ENCODE measurements around the gene COQ7.
A peak's percentile ranks its signal among the peaks of the same experiment; 100 is the strongest.

The COQ7 gene

GRCh38 chr16:19067349-19068236 lies at the start of gene COQ7:
Gene COQ7 (plus strand): TSS chr16:19067614. CDS start chr16:19067665, 51 bp downstream.
- H3K4me3 ChIP-seq (ENCODE audit: low read depth, low read length), result peak within 1 kb of the TSS; percentile 64
- TF ChIP-seq, protein P1, sequence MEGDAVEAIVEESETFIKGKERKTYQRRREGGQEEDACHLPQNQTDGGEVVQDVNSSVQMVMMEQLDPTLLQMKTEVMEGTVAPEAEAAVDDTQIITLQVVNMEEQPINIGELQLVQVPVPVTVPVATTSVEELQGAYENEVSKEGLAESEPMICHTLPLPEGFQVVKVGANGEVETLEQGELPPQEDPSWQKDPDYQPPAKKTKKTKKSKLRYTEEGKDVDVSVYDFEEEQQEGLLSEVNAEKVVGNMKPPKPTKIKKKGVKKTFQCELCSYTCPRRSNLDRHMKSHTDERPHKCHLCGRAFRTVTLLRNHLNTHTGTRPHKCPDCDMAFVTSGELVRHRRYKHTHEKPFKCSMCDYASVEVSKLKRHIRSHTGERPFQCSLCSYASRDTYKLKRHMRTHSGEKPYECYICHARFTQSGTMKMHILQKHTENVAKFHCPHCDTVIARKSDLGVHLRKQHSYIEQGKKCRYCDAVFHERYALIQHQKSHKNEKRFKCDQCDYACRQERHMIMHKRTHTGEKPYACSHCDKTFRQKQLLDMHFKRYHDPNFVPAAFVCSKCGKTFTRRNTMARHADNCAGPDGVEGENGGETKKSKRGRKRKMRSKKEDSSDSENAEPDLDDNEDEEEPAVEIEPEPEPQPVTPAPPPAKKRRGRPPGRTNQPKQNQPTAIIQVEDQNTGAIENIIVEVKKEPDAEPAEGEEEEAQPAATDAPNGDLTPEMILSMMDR (IDR thresholded peaks at IDR 0.05; ENCODE audit: borderline replicate concordance, insufficient read depth, low read depth, low read length), result no peak

DNA sequence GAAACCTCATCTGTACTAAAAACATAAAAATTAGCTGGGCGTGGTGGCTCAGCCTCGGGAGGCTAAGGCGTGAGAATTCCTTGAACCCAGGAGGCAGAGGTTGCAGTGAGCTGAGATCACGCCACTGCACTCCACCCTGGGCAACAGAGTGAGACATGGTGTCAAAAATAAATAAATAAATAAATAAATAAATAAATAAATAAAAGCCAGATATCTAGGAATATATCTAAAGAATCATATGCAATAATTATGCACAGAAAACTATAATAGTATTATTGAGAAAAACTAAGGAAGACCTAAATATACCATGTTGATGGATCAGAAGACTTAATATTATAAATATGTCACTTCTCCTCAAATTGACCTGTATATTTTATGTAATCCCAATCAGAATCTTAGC lies 46.7 kb upstream of the COQ7 start:
- H3K4me3 ChIP-seq (ENCODE audit: low read depth, low read length), result no peak overlapping the region
- TF ChIP-seq, protein P1 (IDR thresholded peaks at IDR 0.05; ENCODE audit: borderline replicate concordance, insufficient read depth, low read depth, low read length), result no peak

DNA sequence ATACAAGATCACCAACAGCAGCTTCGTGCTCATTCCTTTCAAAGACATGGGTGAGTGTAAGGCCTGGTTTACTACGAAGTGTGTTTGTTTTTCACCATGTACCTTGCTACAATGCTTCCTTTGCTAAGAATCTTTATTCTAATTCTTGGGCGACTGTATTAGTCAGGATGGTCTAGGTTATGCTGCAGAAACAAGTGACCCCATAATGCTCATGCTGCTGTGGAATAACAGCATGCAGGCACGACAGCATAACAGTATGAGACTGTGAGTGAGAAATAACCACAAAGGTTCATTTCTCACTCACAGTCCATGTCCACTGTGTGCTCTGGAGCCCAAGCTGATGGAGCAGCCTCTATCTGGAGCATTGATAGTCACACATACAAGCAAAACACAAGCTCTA lies 45.7 kb upstream of the COQ7 start:
- H3K4me3 ChIP-seq (ENCODE audit: low read depth, low read length), result no peak overlapping the region
- TF ChIP-seq, protein P1 (IDR thresholded peaks at IDR 0.05; ENCODE audit: borderline replicate concordance, insufficient read depth, low read depth, low read length), result no peak

GRCh38 chr16:19027416-19027815 lies 40.0 kb upstream of the COQ7 start:
- no peak overlapping the region for H3K4me3 ChIP-seq (ENCODE audit: low read depth, low read length)
- TF ChIP-seq, protein P1 (IDR thresholded peaks at IDR 0.05; ENCODE audit: borderline replicate concordance, insufficient read depth, low read depth, low read length), result no peak

- no peak overlapping the region for H3K4me3 ChIP-seq (ENCODE audit: low read depth, low read length)
- TF ChIP-seq, protein P1 (IDR thresholded peaks at IDR 0.05; ENCODE audit: borderline replicate concordance, insufficient read depth, low read depth, low read length), result no peak
Measured at GRCh38 chr16:19029980-19030379, 37.4 kb upstream of the COQ7 start.

- TF ChIP-seq, protein P1 (IDR thresholded peaks at IDR 0.05; ENCODE audit: borderline replicate concordance, insufficient read depth, low read depth, low read length), result no peak
- H3K4me3 ChIP-seq (ENCODE audit: low read depth, low read length), result no peak overlapping the region
Measured at GRCh38 chr16:19031738-19032137, 35.7 kb upstream of the COQ7 start.

GRCh38 chr16:19033761-19034160 lies 33.7 kb upstream of the COQ7 start:
- H3K4me3 ChIP-seq (ENCODE audit: low read depth, low read length), result no peak overlapping the region
- TF ChIP-seq, protein P1 (IDR thresholded peaks at IDR 0.05; ENCODE audit: borderline replicate concordance, insufficient read depth, low read depth, low read length), result no peak

Measured in GM12875 (cell line).